Measurements from ENCODE around the gene MNS1. TPM values are rescaled to one million over a fixed set of nuclear protein-coding genes. Genes with fewer than 3 reads are reported as not detected.

The MNS1 gene
- total RNA-seq, 3 donors from 2014 or later = 2.3 to 2.5 (median 2.4) TPM

- H3K4me1 ChIP-seq = no peaks in the 10 kb centered on the region
- DNase-seq (ENCODE audit: low spot score in 2 of 2) = no peak
- TF ChIP-seq, protein P1, sequence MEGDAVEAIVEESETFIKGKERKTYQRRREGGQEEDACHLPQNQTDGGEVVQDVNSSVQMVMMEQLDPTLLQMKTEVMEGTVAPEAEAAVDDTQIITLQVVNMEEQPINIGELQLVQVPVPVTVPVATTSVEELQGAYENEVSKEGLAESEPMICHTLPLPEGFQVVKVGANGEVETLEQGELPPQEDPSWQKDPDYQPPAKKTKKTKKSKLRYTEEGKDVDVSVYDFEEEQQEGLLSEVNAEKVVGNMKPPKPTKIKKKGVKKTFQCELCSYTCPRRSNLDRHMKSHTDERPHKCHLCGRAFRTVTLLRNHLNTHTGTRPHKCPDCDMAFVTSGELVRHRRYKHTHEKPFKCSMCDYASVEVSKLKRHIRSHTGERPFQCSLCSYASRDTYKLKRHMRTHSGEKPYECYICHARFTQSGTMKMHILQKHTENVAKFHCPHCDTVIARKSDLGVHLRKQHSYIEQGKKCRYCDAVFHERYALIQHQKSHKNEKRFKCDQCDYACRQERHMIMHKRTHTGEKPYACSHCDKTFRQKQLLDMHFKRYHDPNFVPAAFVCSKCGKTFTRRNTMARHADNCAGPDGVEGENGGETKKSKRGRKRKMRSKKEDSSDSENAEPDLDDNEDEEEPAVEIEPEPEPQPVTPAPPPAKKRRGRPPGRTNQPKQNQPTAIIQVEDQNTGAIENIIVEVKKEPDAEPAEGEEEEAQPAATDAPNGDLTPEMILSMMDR (IDR thresholded peaks at IDR 0.05) = no peak
- TF ChIP-seq POLR2AphosphoS5 (IDR thresholded peaks at IDR 0.05) = no peak
- TF ChIP-seq POLR2A (IDR thresholded peaks at IDR 0.05) = no peak
- no peak overlapping the region for H3K27ac ChIP-seq
- H3K27me3 ChIP-seq = no peaks in the 10 kb centered on the region
- intact Hi-C loops (cut with DNase I; ENCODE audit: low total_unique reads) = no loop called here
- no peaks in the 10 kb centered on the region for H3K36me3 ChIP-seq
- no peaks in the 10 kb centered on the region for H3K9me3 ChIP-seq
- H3K4me3 ChIP-seq = no peak overlapping the region
Measured at GRCh38 chr15:56469483-56469882, 4.5 kb upstream of the MNS1 start.

- intact Hi-C loops (cut with DNase I; ENCODE audit: low total_unique reads) = no loop called here
- no peaks in the 10 kb centered on the region for H3K27me3 ChIP-seq
- TF ChIP-seq, protein P1 (IDR thresholded peaks at IDR 0.05) = no peak
- no peak for TF ChIP-seq POLR2A (IDR thresholded peaks at IDR 0.05)
- no peak for TF ChIP-seq POLR2AphosphoS5 (IDR thresholded peaks at IDR 0.05)
- no peaks in the 10 kb centered on the region for H3K36me3 ChIP-seq
- peak overlapping the region in 2 of 3 donors; percentile 5 to 51 for H3K4me3 ChIP-seq
- no peak for DNase-seq (ENCODE audit: low spot score in 2 of 2)
- H3K27ac ChIP-seq = no peak overlapping the region
- no peaks in the 10 kb centered on the region for H3K9me3 ChIP-seq
- no peaks in the 10 kb centered on the region for H3K4me1 ChIP-seq
Measured at GRCh38 chr15:56468401-56468800, 3.5 kb upstream of the MNS1 start.

DNA sequence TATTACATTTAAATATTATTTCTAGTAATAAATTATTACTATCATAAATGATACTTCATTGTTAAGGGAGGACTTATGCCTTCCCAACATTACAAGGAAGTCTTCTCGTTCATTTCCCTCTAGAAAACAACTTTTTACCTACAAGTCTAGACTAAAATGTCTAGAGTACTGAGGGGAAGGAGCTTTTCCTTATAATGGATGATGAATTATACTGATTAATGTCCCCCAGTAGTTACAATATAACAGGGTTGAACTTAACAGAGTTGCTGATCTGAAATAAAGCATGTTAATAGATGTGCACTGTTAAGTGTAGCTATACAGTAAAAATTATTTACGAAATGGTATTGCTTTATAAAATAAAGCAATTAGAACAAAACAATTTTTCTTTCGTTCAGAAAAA, 2.7 kb upstream of the MNS1 start:
- H3K4me3 ChIP-seq = no peak overlapping the region
- intact Hi-C loops (cut with DNase I; ENCODE audit: low total_unique reads) = no loop called here
- TF ChIP-seq, protein P1 (IDR thresholded peaks at IDR 0.05) = no peak
- TF ChIP-seq POLR2AphosphoS5 (IDR thresholded peaks at IDR 0.05) (no peak), POLR2A (IDR thresholded peaks at IDR 0.05) (no peak)
- no peaks in the 10 kb centered on the region for H3K4me1 ChIP-seq
- no peak for DNase-seq (ENCODE audit: low spot score in 2 of 2)
- no peaks in the 10 kb centered on the region for H3K9me3 ChIP-seq
- no peak overlapping the region for H3K27ac ChIP-seq
- H3K27me3 ChIP-seq = no peaks in the 10 kb centered on the region
- no peaks in the 10 kb centered on the region for H3K36me3 ChIP-seq

- H3K27ac ChIP-seq = no peak overlapping the region
- H3K9me3 ChIP-seq = no peaks in the 10 kb centered on the region
- intact Hi-C loops (cut with DNase I; ENCODE audit: low total_unique reads) = no loop called here
- TF ChIP-seq POLR2A (IDR thresholded peaks at IDR 0.05) (no peak), POLR2AphosphoS5 (IDR thresholded peaks at IDR 0.05) (no peak)
- TF ChIP-seq, protein P1 (IDR thresholded peaks at IDR 0.05) = no peak
- no peak overlapping the region for H3K4me3 ChIP-seq
- no peaks in the 10 kb centered on the region for H3K4me1 ChIP-seq
- no peak for DNase-seq (ENCODE audit: low spot score in 2 of 2)
- H3K27me3 ChIP-seq = no peaks in the 10 kb centered on the region
- no peaks in the 10 kb centered on the region for H3K36me3 ChIP-seq
Measured at GRCh38 chr15:56460947-56461346, 4.0 kb downstream of the MNS1 start.

DNA sequence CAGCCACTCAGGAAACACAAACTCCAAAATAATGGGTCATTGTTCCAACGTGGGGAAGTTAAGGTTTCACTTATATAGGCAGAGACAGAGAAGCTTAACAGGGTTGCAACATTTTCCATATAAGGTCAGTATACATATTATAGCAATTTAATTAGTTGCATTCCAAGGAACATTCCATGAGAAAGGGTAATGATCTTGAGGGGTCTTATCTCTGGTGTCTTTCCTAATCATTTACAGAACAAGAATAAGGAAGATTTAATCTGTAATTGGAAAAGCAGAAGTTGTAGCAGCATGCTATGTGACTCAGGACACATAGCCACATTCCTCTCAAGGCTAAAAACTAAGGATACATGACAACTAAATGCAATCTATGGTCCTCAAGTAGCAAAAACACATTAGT, 4.9 kb downstream of the MNS1 start:
- Histone ChIP-seq H3K4me1 (no peaks in the 10 kb centered on the region), H3K27ac (no peak overlapping the region), H3K4me3 (no peak overlapping the region), H3K36me3 (no peaks in the 10 kb centered on the region), H3K9me3 (no peaks in the 10 kb centered on the region), H3K27me3 (no peaks in the 10 kb centered on the region)
- TF ChIP-seq, protein P1 (IDR thresholded peaks at IDR 0.05) = no peak
- TF ChIP-seq POLR2A (IDR thresholded peaks at IDR 0.05) (no peak), POLR2AphosphoS5 (IDR thresholded peaks at IDR 0.05) (no peak)
- no peak for DNase-seq (ENCODE audit: low spot score in 2 of 2)
- intact Hi-C loops (cut with DNase I; ENCODE audit: low total_unique reads) = no loop called here
